T-helper 17 cell (primary cell): ENCODE results near the gene COP1. TPM values are rescaled to one million over a fixed set of nuclear protein-coding genes. Genes with fewer than 3 reads are reported as not detected.

Experiments
- ATAC-seq: fragments of 150-1000 bp; cut with Tn5 transposase; 2 replicates; pipeline ENCODE4 v1.10.0; 2021; ENCODE audit warnings: mild to moderate bottlenecking, moderate library complexity
- DNase-seq, 3 donors: peaks; one replicate each; pipeline versions ENCODE4 v3.0.0 to v3.0.0-alpha.2; 2020 to 2021
- H3K9me3 ChIP-seq: one replicate; pipeline ENCODE4 v1.7.0; 2013; ENCODE audit warnings: low read length, mild to moderate bottlenecking; ENCODE audit not compliant: control insufficient read depth, poor library complexity, severe bottlenecking
- H3K27ac Mint-ChIP-seq: one replicate; pipeline ENCODE4 v1.8.0; 2022; ENCODE audit warnings: mild to moderate bottlenecking, moderate library complexity, mixed read lengths
- H3K27me3 Mint-ChIP-seq: one replicate; pipeline ENCODE4 v1.8.0; 2022; ENCODE audit warnings: mixed read lengths
- H3K36me3 Mint-ChIP-seq: one replicate; pipeline ENCODE4 v1.8.0; 2022; ENCODE audit warnings: low read depth, mixed read lengths
- H3K4me1 Mint-ChIP-seq: one replicate; pipeline ENCODE4 v1.8.0; 2022; ENCODE audit warnings: mild to moderate bottlenecking, mixed read lengths
- H3K4me3 Mint-ChIP-seq: one replicate; pipeline ENCODE4 v1.8.0; 2022; ENCODE audit warnings: mild to moderate bottlenecking, moderate library complexity, mixed read lengths
- total RNA-seq, 4 donors: library from RNA in 2 of 4; stranded (reverse) in 2 of 4; gene quantifications; one replicate each; pipeline ENCODE4 v1.2.3 and lab custom pipeline; 2022 to 2026

COP1 gene
- total RNA-seq, 2 donors from 2014 or later = 43.6 to 46.4 TPM

- Mint-ChIP-seq H3K27ac (peak overlapping the region; percentile 3), H3K4me1 (peaks cover 33% of the 10 kb centered on the region), H3K36me3 (no peaks in the 10 kb centered on the region), H3K4me3 (no peak overlapping the region), H3K27me3 (no peaks in the 10 kb centered on the region)
- no peaks in the 10 kb centered on the region for H3K9me3 ChIP-seq
- ATAC-seq = no peak
- DNase-seq = no peak
Observed at GRCh38 chr1:176188604-176189003, 18.5 kb downstream of the COP1 start.

GRCh38 chr1:176187001-176187400, 20.1 kb downstream of the COP1 start:
- Mint-ChIP-seq H3K4me1 (peaks cover 25% of the 10 kb centered on the region), H3K27me3 (no peaks in the 10 kb centered on the region), H3K27ac (peak overlapping the region; percentile 63), H3K4me3 (no peak overlapping the region), H3K36me3 (peaks cover under 1% of the 10 kb centered on the region)
- ATAC-seq (no peak), DNase-seq (no peak)
- no peaks in the 10 kb centered on the region for H3K9me3 ChIP-seq

GRCh38 chr1:176183618-176184017, 23.5 kb downstream of the COP1 start:
- peaks cover 2% of the 10 kb centered on the region for H3K36me3 Mint-ChIP-seq
- H3K27me3 Mint-ChIP-seq = no peaks in the 10 kb centered on the region
- no peaks in the 10 kb centered on the region for H3K9me3 ChIP-seq
- H3K4me1 Mint-ChIP-seq = peaks cover 26% of the 10 kb centered on the region
- ATAC-seq (no peak), DNase-seq (no peak)
- no peak overlapping the region for H3K4me3 Mint-ChIP-seq
- peak overlapping the region; percentile 29 for H3K27ac Mint-ChIP-seq

- H3K36me3 Mint-ChIP-seq = peaks cover 6% of the 10 kb centered on the region
- H3K9me3 ChIP-seq = no peaks in the 10 kb centered on the region
- no peaks in the 10 kb centered on the region for H3K27me3 Mint-ChIP-seq
- ATAC-seq = no peak
- H3K27ac Mint-ChIP-seq = no peak overlapping the region
- peaks cover 32% of the 10 kb centered on the region for H3K4me1 Mint-ChIP-seq
- H3K4me3 Mint-ChIP-seq = no peak overlapping the region
- DNase-seq = no peak
Observed at GRCh38 chr1:176178316-176178715, 28.8 kb downstream of the COP1 start.

GRCh38 chr1:176177764-176178163, 29.3 kb downstream of the COP1 start:
- DNase-seq (no peak), ATAC-seq (no peak)
- no peaks in the 10 kb centered on the region for H3K9me3 ChIP-seq
- Mint-ChIP-seq H3K27ac (peak overlapping the region; percentile 21), H3K36me3 (peaks cover 6% of the 10 kb centered on the region), H3K4me3 (no peak overlapping the region), H3K27me3 (no peaks in the 10 kb centered on the region), H3K4me1 (peaks cover 32% of the 10 kb centered on the region)

GRCh38 chr1:176174108-176174507, 33.0 kb downstream of the COP1 start:
- H3K4me3 Mint-ChIP-seq = no peak overlapping the region
- ATAC-seq = no peak
- peaks cover 12% of the 10 kb centered on the region for H3K36me3 Mint-ChIP-seq
- no peaks in the 10 kb centered on the region for H3K27me3 Mint-ChIP-seq
- no peak for DNase-seq
- no peak overlapping the region for H3K27ac Mint-ChIP-seq
- H3K4me1 Mint-ChIP-seq = peaks cover 24% of the 10 kb centered on the region
- H3K9me3 ChIP-seq = no peaks in the 10 kb centered on the region

GRCh38 chr1:176172215-176172614, 34.9 kb downstream of the COP1 start:
- no peaks in the 10 kb centered on the region for H3K9me3 ChIP-seq
- ATAC-seq (no peak), DNase-seq (no peak)
- Mint-ChIP-seq H3K27me3 (no peaks in the 10 kb centered on the region), H3K27ac (no peak overlapping the region), H3K36me3 (peaks cover 15% of the 10 kb centered on the region), H3K4me1 (peaks cover 23% of the 10 kb centered on the region), H3K4me3 (no peak overlapping the region)

- no peak for DNase-seq
- Mint-ChIP-seq H3K27ac (no peak overlapping the region), H3K4me3 (no peak overlapping the region), H3K4me1 (peaks cover 17% of the 10 kb centered on the region), H3K27me3 (no peaks in the 10 kb centered on the region), H3K36me3 (peaks cover 11% of the 10 kb centered on the region)
- H3K9me3 ChIP-seq = no peaks in the 10 kb centered on the region
- no peak for ATAC-seq
Observed at GRCh38 chr1:176167210-176167609, 39.9 kb downstream of the COP1 start.

- no peak for ATAC-seq
- Mint-ChIP-seq H3K27ac (no peak overlapping the region), H3K4me3 (no peak overlapping the region), H3K36me3 (peaks cover 9% of the 10 kb centered on the region), H3K27me3 (no peaks in the 10 kb centered on the region), H3K4me1 (peaks cover 23% of the 10 kb centered on the region)
- DNase-seq = no peak
- H3K9me3 ChIP-seq = no peaks in the 10 kb centered on the region
Observed at GRCh38 chr1:176165573-176165972, 41.5 kb downstream of the COP1 start.

- Mint-ChIP-seq H3K27ac (no peak overlapping the region), H3K36me3 (peaks cover 8% of the 10 kb centered on the region), H3K4me3 (no peak overlapping the region), H3K4me1 (peaks cover 23% of the 10 kb centered on the region), H3K27me3 (no peaks in the 10 kb centered on the region)
- no peak for DNase-seq
- H3K9me3 ChIP-seq = no peaks in the 10 kb centered on the region
- ATAC-seq = no peak
Observed at GRCh38 chr1:176164014-176164678, 42.9 kb downstream of the COP1 start.

- Mint-ChIP-seq H3K27me3 (no peaks in the 10 kb centered on the region), H3K4me1 (peaks cover 14% of the 10 kb centered on the region), H3K27ac (no peak overlapping the region), H3K36me3 (peaks cover 11% of the 10 kb centered on the region), H3K4me3 (no peak overlapping the region)
- no peak for DNase-seq
- H3K9me3 ChIP-seq = peaks cover 5% of the 10 kb centered on the region
- no peak for ATAC-seq
Observed at GRCh38 chr1:176159993-176160392, 47.1 kb downstream of the COP1 start.

- Mint-ChIP-seq H3K27ac (no peak overlapping the region), H3K27me3 (no peaks in the 10 kb centered on the region), H3K4me3 (no peak overlapping the region), H3K4me1 (peaks cover 14% of the 10 kb centered on the region), H3K36me3 (peaks cover 14% of the 10 kb centered on the region)
- DNase-seq = no peak
- H3K9me3 ChIP-seq = peaks cover 5% of the 10 kb centered on the region
- no peak for ATAC-seq
Observed at GRCh38 chr1:176157995-176158394, 49.1 kb downstream of the COP1 start.

GRCh38 chr1:176149939-176150807, 56.9 kb downstream of the COP1 start:
- Mint-ChIP-seq H3K36me3 (peaks cover 3% of the 10 kb centered on the region), H3K4me3 (no peak overlapping the region), H3K27me3 (no peaks in the 10 kb centered on the region), H3K27ac (peak overlapping the region; percentile 19), H3K4me1 (peaks cover 8% of the 10 kb centered on the region)
- ATAC-seq = no peak
- no peak for DNase-seq
- H3K9me3 ChIP-seq = no peaks in the 10 kb centered on the region
